Activated T-cell treated with anti-CD3 and anti-CD28 coated beads for 48 hours (primary cell): ENCODE measurements around the gene GFOD1.
A peak's percentile ranks its signal among the peaks of the same experiment; 100 is the strongest.
"Not testable (repeated sequence)": the region's sequence is repeated elsewhere in the genome, so short reads cannot be mapped to it uniquely, and the experiment has no call there.

Experiments
- DNase-seq: peaks from one replicate; pipeline ENCODE4 v3.0.0-alpha.2; 2020; ENCODE audit warnings: low read depth

The GFOD1 gene

DNA sequence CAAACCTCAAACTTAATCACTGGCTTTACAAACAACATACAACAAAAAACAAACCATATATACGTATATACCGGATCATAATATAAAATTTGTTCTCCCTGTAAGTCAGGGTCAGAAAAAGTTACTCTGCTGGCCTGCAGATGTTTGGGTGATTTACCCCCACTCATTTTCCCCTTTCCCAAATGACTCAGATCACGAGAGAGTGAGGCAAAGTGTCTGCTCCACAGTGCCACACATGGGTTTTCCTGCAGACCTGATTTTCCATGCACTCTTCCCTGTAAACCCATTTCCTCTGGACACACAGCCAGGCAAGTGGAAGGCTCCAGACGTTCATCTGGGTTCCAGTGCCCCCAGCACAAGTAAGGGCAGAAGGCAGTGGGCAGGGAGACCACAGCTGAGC is 23.5 kb downstream of the GFOD1 start:
- DNase-seq: no peak

DNA sequence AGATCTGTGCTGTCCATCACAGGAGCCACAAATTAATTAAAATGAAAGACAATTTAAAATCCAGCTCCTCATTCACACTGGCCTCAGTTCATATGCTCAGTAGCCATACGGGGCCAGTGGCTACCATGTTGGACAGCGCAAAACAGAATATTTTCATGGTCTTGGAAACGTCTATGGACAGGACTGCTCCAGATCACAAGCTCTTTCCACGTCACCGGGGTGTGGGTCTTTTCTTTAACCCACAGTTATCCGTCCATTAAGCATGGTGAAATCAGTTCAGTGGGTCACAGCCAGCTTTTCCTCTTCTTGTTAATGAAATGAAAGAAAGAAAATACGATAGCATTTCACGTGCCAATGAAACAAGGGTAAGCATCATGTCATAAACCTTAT is 24.1 kb downstream of the GFOD1 start:
- DNase-seq: no peak

DNA sequence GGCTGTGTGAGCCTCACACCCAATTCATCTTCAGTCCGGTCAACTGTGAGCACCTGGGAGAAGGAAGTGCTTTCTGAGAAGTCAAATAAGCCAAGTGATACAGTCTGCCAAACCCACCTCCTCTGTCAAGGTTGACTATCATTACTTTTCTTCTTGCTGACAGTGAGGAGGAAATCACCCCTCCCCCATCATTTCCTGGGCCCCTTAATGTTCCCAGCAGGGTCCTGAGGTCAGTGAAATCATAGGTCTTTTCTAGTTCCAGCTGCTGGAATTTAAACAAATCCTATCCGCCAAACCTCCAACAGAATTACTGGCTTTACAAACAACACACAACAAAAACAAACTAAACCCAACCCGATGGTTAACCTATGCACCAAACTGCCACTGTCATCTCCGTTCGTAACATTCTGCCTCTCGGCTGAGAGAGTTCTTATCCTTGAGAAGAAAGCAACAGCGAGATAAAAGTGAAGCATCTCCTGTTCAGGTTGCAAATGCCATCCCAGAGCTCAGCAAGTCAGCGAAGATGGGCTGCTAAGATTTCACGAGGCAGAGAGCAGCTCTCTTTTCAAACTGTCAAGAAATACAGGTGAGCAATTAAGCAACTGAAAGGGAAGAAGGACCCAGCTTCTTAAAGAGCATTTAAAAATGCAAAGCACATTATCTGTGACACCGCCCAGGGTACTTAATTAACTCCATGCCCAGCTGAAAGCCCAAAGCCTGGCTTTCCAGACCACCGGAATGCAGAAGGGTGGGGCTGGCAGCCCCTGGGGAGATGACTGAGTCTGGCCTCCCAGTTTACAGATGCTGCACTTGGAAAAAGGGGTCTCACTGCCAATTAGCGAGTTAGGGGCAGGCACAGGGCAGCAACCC is 24.7 kb downstream of the GFOD1 start:
- DNase-seq: no peak

DNA sequence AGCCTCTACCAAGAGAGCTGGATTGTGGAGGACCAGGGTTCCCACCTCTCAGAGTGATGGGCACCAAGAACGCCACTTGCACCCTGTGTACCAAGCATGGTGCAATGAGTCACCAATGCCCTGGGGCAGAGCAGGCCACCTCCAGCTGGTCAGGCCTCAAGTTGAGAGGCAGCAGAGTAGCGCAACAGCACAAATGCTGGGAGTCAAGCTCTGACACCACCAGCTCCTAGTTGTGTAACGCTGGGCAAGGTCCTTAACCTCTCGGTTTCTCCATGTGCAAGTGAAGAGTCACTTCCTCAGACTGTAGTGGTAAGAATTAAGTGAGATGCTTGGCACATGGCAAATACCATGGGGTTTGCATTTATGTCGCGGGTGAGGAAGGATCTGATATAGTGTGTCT is 25.6 kb downstream of the GFOD1 start:
- DNase-seq: no peak

DNA sequence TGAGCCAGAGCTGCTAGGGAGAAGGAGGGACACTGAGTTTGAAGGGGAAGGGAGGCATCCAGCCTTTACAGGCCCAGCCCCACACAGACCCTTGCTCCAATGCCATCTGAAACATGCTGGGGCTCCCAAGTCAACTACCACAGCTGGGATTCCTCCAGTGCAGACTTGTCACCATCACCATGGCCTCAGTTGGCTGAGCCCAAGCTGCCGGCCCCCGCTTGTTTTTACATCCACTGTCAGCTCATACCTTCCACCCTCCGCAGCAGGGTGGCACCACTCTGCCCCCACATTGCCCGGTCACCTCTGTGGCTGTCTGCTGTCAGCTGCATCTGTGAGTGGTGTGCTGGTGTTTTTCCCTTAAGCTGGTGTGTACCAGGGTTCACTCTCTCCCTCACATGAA is 26.1 kb downstream of the GFOD1 start:
- DNase-seq: no peak

DNA sequence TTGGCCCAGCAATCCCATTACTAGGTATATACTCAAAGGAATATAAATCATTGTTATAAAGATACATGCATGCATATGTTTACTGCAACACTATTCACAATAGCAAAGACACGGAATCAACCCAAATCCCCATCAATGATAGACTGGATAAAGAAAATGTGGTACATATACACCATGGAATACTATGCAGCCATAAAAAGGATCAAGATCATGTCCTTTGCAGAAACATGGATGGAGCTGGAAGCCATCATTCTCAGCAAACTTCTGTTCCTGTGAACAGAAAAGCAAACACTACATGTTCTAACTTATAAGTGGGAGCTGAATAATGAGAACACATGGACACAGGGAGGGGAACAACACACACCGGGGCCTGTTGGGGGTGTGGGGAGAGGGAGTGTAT is 27.1 kb downstream of the GFOD1 start:
- not testable (repeated sequence) for DNase-seq

DNA sequence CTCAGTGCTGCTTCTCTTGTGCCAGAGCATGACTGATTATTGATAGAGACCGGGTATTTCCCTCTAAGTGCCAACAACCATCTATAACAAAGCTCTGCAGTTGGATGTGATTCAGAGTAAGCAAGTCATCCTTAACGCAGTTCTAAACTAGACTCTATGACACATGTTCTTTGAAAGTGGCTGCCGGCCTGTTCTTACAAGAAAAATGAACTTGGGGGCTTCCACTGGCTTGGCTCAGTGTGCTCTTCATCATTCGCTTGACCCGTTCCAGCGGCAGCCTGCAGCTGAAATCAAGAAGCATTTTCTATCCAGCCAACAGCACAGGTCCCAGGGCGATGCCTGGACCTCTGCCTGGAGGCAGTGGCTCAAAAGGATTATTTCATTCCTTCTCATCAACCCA is 29.8 kb downstream of the GFOD1 start:
- no peak for DNase-seq

DNA sequence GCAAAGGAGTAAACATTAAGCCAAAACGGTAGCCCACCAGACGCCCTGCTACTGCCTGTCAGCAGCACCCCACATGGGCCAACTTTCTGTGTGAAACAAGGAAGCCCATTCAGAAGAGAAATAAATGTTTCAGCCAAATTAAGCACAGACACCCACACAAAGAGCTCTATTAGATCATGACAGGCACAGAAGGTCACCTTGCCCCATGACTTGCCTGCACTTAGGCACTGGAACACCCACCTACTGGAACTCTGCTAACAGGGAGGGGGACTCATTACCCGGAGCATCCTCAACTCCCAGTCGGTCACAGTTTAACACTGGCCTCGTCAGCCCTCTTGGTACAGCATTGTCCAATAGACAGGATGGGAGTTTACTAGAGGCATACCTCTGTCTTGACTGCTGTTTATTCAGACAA is 31.8 kb downstream of the GFOD1 start:
- no peak for DNase-seq

DNA sequence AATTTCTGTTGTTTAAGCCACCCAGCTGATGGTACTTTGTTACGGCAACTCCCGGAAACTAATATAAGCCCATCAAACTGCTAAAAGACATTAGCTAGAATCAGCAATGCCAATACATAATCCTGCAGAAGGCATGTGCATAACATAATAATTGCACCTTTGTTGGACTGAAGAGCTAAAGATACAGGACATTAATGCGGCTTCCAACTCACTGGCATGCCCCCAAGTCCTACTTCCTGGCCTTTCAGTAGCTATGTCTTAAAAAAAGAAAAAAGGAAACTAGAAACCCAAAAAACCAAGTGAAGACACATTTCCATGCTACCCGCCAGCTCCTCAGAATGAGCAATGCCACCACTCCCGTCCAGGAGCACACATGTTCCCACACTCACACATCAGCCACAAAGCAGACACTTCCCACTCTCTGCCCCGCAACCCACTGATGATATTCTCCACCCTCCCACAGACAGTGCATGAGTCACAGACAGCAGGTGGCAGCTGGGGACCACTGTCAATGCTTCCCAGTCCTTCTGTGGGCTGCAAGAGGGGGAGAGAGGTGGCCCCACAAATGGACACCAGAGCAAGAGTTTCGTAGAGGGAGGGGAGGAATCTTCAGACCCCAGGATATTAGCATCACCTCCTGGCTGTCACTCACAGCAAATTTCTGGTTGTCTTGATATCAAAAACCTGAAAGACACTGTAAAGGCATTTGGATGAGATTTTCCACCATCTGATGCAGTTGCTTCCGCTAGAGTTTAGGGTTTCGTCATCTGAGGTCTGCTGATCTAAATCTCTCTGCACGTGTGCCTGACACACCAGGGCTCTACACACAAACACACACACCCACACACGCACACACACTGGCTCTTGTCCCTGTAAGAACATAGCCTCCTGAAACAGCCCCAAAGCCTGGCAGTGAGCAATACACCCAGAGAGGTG is 32.8 kb downstream of the GFOD1 start:
- DNase-seq: peak; percentile 71

DNA sequence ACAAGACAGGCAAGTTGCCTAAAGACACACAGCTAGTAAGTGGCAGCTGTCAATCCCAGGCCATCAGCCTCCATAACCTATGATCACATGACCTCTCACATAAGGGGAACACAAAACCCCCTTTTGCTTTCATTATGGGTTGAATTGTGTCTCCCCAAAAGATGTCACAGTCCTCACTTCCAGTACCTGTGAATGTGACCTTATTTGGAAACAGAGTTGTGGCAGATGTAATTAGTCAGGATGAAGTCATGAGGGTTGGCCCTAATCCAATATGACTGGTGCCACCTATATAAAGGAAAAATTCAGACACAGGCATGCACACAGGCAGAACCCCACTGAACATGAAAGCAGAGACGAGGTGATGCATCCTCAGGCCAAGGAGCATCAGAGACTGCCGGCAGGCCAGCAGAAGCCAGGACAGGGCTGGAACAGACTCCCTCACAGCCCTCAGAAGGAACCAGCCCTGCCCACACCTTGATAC is 33.6 kb downstream of the GFOD1 start:
- DNase-seq: peak; percentile 34

DNA sequence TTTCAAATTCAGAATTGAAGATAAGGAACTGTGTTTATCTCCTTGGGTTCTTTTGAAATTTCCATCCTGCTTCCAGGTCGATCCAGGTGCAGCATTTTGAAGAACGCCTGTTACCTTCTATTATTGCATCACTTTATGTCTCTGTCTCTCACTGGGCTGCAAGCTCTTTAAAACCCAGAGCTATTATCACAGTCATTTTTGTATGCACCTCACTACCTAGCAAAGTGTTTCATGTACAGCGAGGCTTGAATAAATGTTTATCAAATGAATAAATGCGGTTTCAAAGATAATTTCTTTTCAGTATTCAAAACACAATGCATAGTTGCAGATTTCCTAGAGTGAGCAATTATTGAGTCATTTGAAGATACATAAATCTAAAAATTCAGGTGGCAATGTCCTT is 34.2 kb downstream of the GFOD1 start:
- DNase-seq: no peak

DNA sequence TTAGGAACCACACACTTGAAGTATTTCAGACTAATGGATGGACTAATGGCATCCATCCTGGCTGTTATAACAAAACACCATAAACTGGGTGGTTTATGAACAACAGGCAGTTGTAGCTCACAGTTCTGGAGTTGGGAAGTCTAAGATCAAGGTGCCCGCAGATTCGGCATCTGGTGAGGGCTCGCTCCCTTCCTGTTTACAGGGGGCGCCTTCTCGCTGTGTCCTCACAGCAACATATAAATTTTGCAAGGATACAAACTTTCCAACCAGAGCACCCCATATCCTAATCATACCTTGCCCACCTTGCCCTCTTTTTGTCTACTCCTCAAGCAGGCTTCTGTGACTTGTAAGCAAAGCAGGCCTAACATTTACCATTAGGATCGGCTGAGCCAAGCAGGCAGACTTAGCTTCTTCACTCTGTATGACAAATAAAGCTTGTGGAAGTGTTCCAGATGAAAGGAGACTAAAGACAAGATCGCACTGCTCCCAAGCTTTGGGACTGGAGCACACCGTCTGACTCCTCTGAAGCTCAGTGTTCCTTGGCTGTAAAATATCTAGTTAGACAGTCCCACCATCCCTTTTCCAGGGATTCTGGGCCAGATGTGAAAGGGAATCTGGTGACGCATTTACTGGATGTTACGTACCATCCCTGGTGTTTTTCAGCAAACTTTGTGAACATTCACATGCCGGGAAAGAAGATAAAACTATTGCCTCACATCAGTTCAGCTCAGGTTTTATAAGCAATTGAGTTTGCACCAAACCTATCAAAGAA is 34.9 kb downstream of the GFOD1 start:
- no peak for DNase-seq

DNA sequence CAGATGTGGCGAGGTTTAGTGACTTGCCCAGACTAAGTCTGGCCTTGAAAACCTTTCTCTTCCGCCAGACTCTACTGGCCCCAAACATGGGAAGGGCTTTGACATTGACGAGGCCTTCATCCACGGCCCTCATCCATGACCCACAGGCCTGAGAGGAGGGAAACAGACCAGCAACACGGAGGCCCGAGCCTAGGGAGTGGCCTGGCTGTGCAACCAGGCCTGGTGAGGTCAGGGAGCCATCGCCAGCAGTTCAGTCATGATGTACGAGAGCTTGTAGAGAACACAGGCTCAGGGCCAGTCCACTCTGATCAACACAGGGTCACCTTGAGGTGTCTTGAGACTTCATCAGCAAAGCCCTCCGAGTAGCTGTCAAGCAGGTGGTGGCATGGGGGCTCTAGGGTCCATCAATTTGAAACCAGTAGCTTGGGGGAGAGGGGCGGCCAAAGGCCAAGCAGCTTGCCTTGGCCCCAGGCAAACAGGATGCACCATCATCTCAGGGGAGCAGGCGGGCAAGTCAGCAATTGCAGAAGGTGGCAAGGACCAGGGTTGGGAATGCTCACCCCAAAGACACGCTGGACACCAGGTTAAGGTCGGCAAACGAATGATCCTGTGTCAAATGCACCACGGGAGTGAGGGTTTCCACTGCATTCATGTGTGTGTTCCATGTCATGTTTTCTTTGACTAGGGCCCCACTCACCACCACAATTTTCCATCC is 36.1 kb downstream of the GFOD1 start:
- DNase-seq: no peak

DNA sequence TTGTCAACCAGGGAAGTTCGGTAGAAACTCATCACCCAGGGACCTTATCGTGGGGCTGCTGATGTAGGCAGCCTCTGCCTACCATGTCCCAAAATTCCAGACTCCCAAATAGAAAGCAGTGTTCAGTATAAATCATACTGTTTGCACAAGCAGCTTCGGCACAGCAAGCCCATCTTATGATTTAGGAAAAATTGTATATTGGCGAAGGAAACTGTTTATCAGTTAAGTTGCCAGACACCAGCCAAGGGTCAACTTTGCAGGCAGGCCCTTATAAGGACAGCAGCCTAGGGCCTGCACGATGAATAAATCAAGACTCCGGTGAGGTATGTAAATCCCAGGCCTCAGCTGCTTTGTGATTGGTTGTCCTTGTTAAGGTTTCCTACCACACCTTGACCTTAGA is 36.8 kb downstream of the GFOD1 start:
- no peak for DNase-seq

DNA sequence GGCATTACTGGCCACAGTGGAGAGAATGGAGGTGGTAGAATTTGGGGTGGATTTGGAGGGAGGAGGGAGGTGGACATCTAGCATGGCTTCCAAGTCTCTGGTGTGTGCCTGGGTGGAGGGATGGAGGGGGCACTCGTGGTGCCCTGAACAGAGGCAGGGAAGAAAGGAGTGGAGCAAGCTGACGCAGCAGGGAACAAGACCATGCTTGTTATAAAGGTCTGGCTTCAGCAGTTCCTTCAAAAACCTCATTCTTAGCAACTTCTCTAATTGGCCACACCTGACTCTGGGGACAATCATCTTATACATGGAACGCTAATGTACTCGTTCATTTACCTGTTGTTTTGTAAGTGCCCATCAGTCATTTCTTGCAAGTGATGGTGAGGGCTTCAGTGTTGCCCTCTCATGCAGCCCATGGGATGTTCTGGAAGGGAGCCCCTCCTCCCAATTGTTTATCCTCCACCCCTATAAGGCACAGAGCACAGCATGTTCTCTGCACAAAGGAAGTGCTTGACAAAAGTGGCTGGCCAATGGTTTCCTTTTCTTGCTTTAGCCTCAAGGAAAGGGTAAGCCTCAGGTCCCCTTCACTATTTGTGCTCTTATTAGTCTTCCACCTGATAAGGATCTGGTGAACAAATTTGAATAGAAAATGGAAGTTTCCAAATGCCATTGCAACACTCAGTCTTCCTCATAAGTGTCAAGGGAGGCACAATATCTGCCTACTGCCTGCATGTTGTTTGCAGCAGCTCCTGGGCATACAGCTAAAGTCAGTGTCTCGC is 39.3 kb downstream of the GFOD1 start:
- DNase-seq: no peak

DNA sequence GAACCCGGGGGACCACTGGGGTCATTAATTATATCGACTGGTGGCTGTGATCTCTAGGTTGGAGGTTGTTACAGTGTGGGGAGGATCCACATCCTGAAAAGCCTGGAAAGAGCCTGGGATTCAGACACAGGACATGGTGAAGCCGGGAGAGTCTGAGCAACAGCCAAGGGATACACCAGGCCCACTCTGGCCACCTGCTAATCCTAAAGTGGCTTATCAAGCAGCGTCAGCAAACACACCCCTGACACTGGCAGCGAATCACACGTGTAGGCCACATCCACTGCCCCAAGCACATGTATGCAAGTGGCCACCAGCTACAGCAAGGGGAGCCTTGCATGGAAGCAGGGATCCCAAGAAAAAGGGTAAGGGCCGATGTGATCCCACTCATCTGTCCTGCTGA is 41.0 kb downstream of the GFOD1 start:
- no peak for DNase-seq

DNA sequence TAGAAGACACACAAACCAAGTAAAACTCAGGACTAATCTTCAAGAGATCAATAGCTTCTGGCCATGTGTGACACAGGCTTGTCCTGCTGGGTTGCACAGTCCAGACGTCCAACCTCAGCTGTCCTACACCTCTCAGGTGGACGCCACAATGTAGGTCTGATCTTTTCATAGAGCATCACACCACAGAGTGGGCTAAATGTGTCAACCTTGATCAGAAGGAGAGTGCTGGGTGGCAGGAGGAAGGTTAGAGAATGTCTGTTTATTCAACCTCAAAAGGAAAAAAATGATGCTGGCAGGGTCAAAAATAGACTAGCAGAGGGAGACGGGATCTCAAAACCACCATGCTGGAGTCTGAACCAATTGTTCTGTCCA is 41.7 kb downstream of the GFOD1 start:
- no peak for DNase-seq

DNA sequence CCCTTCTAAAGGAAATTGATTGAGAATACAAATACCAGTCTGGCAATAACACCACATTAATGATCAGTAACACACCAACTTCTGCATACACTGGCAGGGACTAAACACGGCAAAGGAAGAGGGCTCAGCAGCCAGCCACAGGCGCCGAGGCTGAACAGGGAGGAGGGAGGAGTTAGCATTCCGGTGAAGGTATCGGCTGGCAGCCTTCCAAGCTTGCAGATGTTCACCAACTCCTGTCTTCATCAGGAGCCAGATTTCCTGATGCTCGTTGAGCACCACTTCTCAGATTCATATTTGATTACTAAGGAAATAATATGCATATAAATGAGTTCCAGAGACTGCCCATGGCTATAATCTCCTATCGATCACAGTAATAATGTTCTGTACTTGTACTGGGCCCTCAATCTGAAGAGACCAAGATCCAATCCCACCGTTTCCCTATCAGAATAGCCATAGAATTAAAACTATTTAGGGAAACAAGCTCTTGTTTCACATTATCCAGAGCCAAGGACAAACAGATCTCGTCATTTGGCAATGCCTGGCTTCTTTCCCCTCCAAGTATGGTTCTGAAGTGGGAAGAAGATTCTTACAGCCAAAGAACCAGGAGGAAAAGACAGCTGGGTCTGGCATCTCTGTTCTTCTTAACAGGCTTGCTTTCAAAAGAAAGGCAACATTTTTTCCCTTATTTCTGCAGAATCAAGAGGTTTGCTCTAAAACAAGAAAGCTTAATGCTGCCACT is 42.2 kb downstream of the GFOD1 start:
- DNase-seq: no peak

DNA sequence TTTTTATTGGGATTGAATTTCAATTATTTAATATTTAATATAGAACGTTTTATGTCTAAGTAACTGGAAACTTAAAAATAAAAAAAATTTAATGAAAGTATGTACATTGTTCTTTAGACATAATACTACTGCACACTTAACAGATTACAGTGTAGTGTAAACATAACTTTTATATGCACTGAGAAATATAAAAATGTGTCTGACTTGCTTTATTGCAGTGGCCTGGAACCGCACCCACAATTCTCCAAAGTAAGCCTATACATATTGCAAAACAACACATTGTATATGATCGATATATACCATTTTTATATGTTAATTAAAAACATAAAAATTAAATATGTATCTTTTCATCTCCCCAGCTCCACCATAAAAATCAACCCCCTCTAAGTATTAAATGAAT is 42.8 kb downstream of the GFOD1 start:
- DNase-seq: no peak

DNA sequence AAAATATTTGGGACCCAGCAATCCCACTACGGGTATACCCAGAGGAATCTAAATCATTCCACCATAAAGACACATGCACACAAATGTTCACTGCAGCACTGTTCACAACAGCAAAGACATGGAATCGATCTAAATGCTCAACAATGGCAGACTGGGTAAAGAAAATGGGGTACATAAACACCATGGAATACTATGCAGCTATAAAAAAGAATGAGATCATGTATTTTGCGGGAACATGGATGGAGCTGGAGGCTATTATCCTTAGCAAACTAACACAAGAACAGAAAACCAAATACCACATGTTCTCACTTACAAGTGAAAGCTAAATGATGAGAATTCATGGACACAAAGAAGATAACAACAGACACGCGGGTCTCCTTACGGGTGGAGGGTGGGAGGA is 43.4 kb downstream of the GFOD1 start:
- not testable (repeated sequence) for DNase-seq
